Lower leg skin (tissue), 4 donors: ENCODE measurements around the gene SLC38A11. TPM values are rescaled to one million over a fixed set of nuclear protein-coding genes. Genes with fewer than 3 reads are reported as not detected.

Source experiments
- DNase-seq, 2 donors: peaks; one replicate each; pipeline ENCODE4 v3.0.0-alpha.2; 2019; ENCODE audit warnings: low spot score in 2 of 2
- H3K4me3 ChIP-seq: fragments of 200-600 bp; sonication (generic); 2 replicates; pipeline ENCODE4 v1.5.1; 2017; ENCODE audit warnings: mild to moderate bottlenecking, low read depth; ENCODE audit not compliant: poor library complexity, severe bottlenecking
- CTCF ChIP-seq, 3 donors: fragments of 450-650 bp; IDR thresholded peaks; one replicate each; pipeline ENCODE4 v1.5.1; 2016; ENCODE audit warnings: antibody characterized with exemption in 3 of 3, mild to moderate bottlenecking in 3 of 3, moderate library complexity in 2 of 3
- POLR2A ChIP-seq, 2 donors: fragments of 450-650 bp; IDR thresholded peaks; one replicate each; pipeline ENCODE4 v1.6.1; 2016 to 2017; ENCODE audit warnings: antibody characterized with exemption in 2 of 2, mild to moderate bottlenecking in 1 of 2, moderate library complexity in 1 of 2
- whole genome bisulfite sequencing, 2 donors: methylation state at CpG; one replicate each; pipeline ENCODE4 v1.1.5; 2018; 5-methylcytosine and 5-hydroxymethylcytosine counted together
- intact Hi-C: fragments of 100-400 bp; cut with DNase I; formaldehyde crosslinking; loops from one replicate; pipeline ENCODE4 v1.15.0; 2023; ENCODE audit warnings: low total_unique reads
- total RNA-seq, 4 donors: library from RNA; depleted of rRNA; stranded (reverse); fragments of >200 nt; gene quantifications; one replicate each; pipeline ENCODE4 v1.1.0, GENCODE V29; 2016

The SLC38A11 gene
- total RNA-seq, 4 donors from 2014 or later, result 0.32 to 2.9 (median 0.52) TPM; not detected in 1

- intact Hi-C loops, result no loop called here
- no peak for DNase-seq
- H3K4me3 ChIP-seq, result no peak overlapping the region
- WGBS, 2 donors, result 93 to 94% methylated on average over 4 of the region's 4 CpGs
- TF ChIP-seq CTCF (IDR thresholded peaks at IDR 0.05) (no peak), POLR2A (IDR thresholded peaks at IDR 0.05) (no peak)
Observed at GRCh38 chr2:164913011-164913410, 42.3 kb downstream of the SLC38A11 start.

- WGBS, 2 donors, result 80 to 87% methylated on average over 1 of the region's 1 CpG
- no peak for DNase-seq
- intact Hi-C loops, result no loop called here
- no peak overlapping the region for H3K4me3 ChIP-seq
- no peak for TF ChIP-seq POLR2A (IDR thresholded peaks at IDR 0.05)
- TF ChIP-seq CTCF (IDR thresholded peaks at IDR 0.05), result no peak
Observed at GRCh38 chr2:164911832-164912231, 43.5 kb downstream of the SLC38A11 start.

GRCh38 chr2:164910101-164910899 is 45.0 kb downstream of the SLC38A11 start:
- 41 to 59% methylated on average over 6 of the region's 6 CpGs for WGBS, 2 donors
- TF ChIP-seq POLR2A (IDR thresholded peaks at IDR 0.05), result no peak
- TF ChIP-seq CTCF (IDR thresholded peaks at IDR 0.05), result no peak
- no peak for DNase-seq
- no peak overlapping the region for H3K4me3 ChIP-seq
- intact Hi-C loops, result no loop called here

GRCh38 chr2:164906947-164907346 is 48.4 kb downstream of the SLC38A11 start:
- no peak for DNase-seq
- H3K4me3 ChIP-seq, result no peak overlapping the region
- intact Hi-C loops, result no loop called here
- no peak for TF ChIP-seq CTCF (IDR thresholded peaks at IDR 0.05)
- TF ChIP-seq POLR2A (IDR thresholded peaks at IDR 0.05), result no peak
- 92 to 100% methylated on average over 2 of the region's 2 CpGs for WGBS, 2 donors

- DNase-seq, result no peak
- H3K4me3 ChIP-seq, result no peak overlapping the region
- TF ChIP-seq POLR2A (IDR thresholded peaks at IDR 0.05) (no peak), CTCF (IDR thresholded peaks at IDR 0.05) (no peak)
- intact Hi-C loops, result no loop called here
- 93 to 95% methylated on average over 6 of the region's 6 CpGs for WGBS, 2 donors
Observed at GRCh38 chr2:164905307-164905706, 50.0 kb downstream of the SLC38A11 start.

- no peak overlapping the region for H3K4me3 ChIP-seq
- intact Hi-C loops, result no loop called here
- DNase-seq, result peak in 1 of 2 donors; percentile 26
- 28 to 37% methylated on average over 2 of the region's 2 CpGs for WGBS, 2 donors
- TF ChIP-seq POLR2A (IDR thresholded peaks at IDR 0.05) (no peak), CTCF (IDR thresholded peaks at IDR 0.05) (no peak)
Observed at GRCh38 chr2:164903951-164904350, 51.4 kb downstream of the SLC38A11 start.
